ENCODE measurements around the gene TAS2R42.

DNA sequence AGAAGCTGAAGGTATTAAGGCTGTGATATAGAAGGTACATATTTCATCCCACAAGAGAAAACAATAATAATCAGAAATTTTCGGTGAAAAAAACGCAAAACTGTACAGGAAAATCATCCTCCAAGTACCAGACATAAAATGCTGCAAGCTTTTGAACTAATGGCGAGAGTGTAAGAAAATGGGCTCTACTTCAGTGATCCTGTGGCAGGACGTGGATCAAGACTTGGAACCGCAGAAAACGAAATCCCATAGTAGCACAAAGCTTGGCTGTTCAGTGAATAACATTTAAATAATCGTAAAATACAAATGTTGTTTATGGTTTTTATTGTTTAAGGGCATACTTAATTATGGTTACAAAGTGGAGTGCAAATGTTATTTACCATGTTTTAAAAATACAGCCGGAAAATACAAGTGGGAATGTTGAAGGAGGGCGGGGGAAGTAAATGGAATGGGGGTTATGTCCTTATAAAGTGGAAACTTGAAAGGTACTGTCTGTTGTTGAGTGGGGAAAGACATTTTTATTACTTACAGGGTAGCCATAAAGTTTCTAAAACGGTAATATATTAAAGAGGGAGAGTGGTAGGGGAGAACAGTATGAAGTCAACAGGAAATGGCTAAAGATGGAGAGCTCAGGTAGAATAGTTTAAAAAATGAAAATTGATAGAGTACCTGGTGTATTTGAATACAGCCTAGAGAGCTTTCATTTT, 14.6 kb downstream of the TAS2R42 start:
- TF ChIP-seq, protein P1, sequence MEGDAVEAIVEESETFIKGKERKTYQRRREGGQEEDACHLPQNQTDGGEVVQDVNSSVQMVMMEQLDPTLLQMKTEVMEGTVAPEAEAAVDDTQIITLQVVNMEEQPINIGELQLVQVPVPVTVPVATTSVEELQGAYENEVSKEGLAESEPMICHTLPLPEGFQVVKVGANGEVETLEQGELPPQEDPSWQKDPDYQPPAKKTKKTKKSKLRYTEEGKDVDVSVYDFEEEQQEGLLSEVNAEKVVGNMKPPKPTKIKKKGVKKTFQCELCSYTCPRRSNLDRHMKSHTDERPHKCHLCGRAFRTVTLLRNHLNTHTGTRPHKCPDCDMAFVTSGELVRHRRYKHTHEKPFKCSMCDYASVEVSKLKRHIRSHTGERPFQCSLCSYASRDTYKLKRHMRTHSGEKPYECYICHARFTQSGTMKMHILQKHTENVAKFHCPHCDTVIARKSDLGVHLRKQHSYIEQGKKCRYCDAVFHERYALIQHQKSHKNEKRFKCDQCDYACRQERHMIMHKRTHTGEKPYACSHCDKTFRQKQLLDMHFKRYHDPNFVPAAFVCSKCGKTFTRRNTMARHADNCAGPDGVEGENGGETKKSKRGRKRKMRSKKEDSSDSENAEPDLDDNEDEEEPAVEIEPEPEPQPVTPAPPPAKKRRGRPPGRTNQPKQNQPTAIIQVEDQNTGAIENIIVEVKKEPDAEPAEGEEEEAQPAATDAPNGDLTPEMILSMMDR (IDR thresholded peaks at IDR 0.05), result no peak
- no peak for TF ChIP-seq POLR2A (IDR thresholded peaks at IDR 0.05)

All from thyroid gland (tissue), 4 donors.